Gastrocnemius medialis (tissue), 4 donors: ENCODE results near the gene GINS2. TPM values are rescaled to one million over a fixed set of nuclear protein-coding genes. Genes with fewer than 3 reads are reported as not detected.

ENCODE experiments used
- ATAC-seq, 2 donors: fragments of 150-250 bp; one replicate each; pipeline ENCODE4 v1.9.1; 2016
- DNase-seq, 2 donors: peaks; one replicate each; pipeline ENCODE4 v3.0.0-alpha.2; 2019
- H3K27ac ChIP-seq, 4 donors: fragments of 200-600 bp; sonication (generic); 1 replicate in 1 of 4; 2 replicates in 3 of 4; pipeline ENCODE4 v1.5.1; 2016 to 2018; ENCODE audit warnings: mild to moderate bottlenecking in 2 of 4, moderate library complexity in 1 of 4
- H3K27me3 ChIP-seq, 3 donors: fragments of 200-600 bp; sonication (generic) in 2 of 3; 1 replicate in 1 of 3; 2 replicates in 2 of 3; pipeline versions ENCODE4 v1.5.1 to v1.6.0; 2016 to 2019; ENCODE audit warnings: mild to moderate bottlenecking in 1 of 3, moderate library complexity in 1 of 3
- H3K36me3 ChIP-seq, 2 donors: fragments of 200-600 bp; sonication (generic) in 1 of 2; one replicate each; pipeline ENCODE4 v1.5.1; 2017 to 2018
- H3K4me1 ChIP-seq, 2 donors: fragments of 200-600 bp; sonication (generic) in 1 of 2; one replicate each; pipeline ENCODE4 v1.5.1; 2016 to 2017; ENCODE audit warnings: mild to moderate bottlenecking in 2 of 2
- H3K4me3 ChIP-seq, 4 donors: fragments of 200-600 bp; sonication (generic) in 3 of 4; 1 replicate in 1 of 4; 2 replicates in 3 of 4; pipeline ENCODE4 v1.5.1; 2016 to 2019; ENCODE audit warnings: mild to moderate bottlenecking in 2 of 4
- H3K9me3 ChIP-seq, 3 donors: fragments of 200-600 bp; sonication (generic) in 2 of 3; 1 replicate in 1 of 3; 2 replicates in 2 of 3; pipeline ENCODE4 v1.5.1; 2016 to 2019
- CTCF ChIP-seq, 5 experiments: fragments of 450-650 bp in 3 of 5; fragments of 200-600 bp in 2 of 5; sonication (generic) in 2 of 5; IDR thresholded peaks in 4 of 5; conservative IDR thresholded peaks in 1 of 5; 1 replicate in 4 of 5; 2 replicates in 1 of 5; pipeline ENCODE4 v1.5.1; 2016 to 2019; ENCODE audit warnings: antibody characterized with exemption in 5 of 5, mild to moderate bottlenecking in 3 of 5, moderate library complexity in 3 of 5
- POLR2A ChIP-seq, 2 donors: fragments of 450-650 bp; IDR thresholded peaks; one replicate each; pipeline ENCODE4 v1.6.1; 2017; ENCODE audit warnings: antibody characterized with exemption in 2 of 2, mild to moderate bottlenecking in 2 of 2, moderate library complexity in 2 of 2
- in situ Hi-C, 4 donors: fragments of 200-750 bp; cut with MboI; loops; one replicate each; pipeline versions ENCODE4 v1.15.0 to v1.8.0; 2017; ENCODE audit warnings: low sequenced_read_pairs in 4 of 4
- intact Hi-C: fragments of 100-400 bp; cut with DNase I; formaldehyde crosslinking; loops from one replicate; pipeline ENCODE4 v1.15.1; 2023; ENCODE audit warnings: low total_unique reads
- total RNA-seq, 4 donors: library from RNA; depleted of rRNA; stranded (reverse); fragments of >200 nt; gene quantifications; one replicate each; pipeline versions ENCODE4 v1.1.0 to v1.2.3, GENCODE V29; 2016

The GINS2 gene
- total RNA-seq, 4 donors from 2014 or later, result 0.33 to 1.6 (median 1.6) TPM; not detected in 1

DNA sequence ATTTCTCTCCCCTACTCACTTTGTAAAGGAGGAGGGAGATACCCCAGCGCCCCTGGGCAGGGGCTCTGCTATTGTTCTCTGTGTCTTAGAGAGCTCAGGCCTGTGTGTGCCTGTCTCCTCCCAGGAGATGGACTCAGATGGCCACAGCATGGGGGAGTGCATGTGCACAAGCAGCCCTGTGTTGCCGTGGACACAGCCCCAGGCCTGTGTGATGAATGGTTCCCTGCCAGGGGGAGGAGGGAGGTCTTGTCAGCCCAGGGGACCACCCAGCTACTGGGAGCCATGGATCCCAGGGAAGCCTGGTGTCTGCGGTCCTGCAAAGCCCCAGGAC is 26.3 kb downstream of the GINS2 start:
- Histone ChIP-seq H3K27me3 (no peaks in the 10 kb centered on the region), H3K36me3 (peaks cover 0 to 77% of the 10 kb centered on the region in 2 donors), H3K4me1 (peaks cover 17 to 21% of the 10 kb centered on the region in 2 donors), H3K4me3 (no peak overlapping the region), H3K9me3 (no peaks in the 10 kb centered on the region), H3K27ac (no peak overlapping the region)
- no peak for ATAC-seq
- in situ Hi-C loops, result loop anchor here in 1 of 4 donors (10.0 kb wide), 1 partner anchor 52 kb away; no protein-coding TSS in a partner anchor
- TF ChIP-seq CTCF (IDR thresholded peaks at IDR 0.05 in 4 of 5, conservative IDR thresholded peaks at IDR 0.05 in 1 of 5) (no peak), POLR2A (IDR thresholded peaks at IDR 0.05) (no peak)
- DNase-seq, result no peak
- intact Hi-C loops, result no loop called here

GRCh38 chr16:85661740-85662481 is 26.8 kb downstream of the GINS2 start:
- ATAC-seq, result no peak
- Histone ChIP-seq H3K27ac (no peak overlapping the region), H3K9me3 (no peaks in the 10 kb centered on the region), H3K4me1 (peaks cover 21 to 22% of the 10 kb centered on the region in 2 donors), H3K27me3 (no peaks in the 10 kb centered on the region), H3K4me3 (no peak overlapping the region), H3K36me3 (peaks cover 0 to 77% of the 10 kb centered on the region in 2 donors)
- intact Hi-C loops, result no loop called here
- no peak for DNase-seq
- in situ Hi-C loops, result loop anchor here in 1 of 4 donors (10.0 kb wide), 1 partner anchor 53 kb away; no protein-coding TSS in a partner anchor
- no peak for TF ChIP-seq POLR2A (IDR thresholded peaks at IDR 0.05)
- no peak for TF ChIP-seq CTCF (IDR thresholded peaks at IDR 0.05 in 4 of 5, conservative IDR thresholded peaks at IDR 0.05 in 1 of 5)

DNA sequence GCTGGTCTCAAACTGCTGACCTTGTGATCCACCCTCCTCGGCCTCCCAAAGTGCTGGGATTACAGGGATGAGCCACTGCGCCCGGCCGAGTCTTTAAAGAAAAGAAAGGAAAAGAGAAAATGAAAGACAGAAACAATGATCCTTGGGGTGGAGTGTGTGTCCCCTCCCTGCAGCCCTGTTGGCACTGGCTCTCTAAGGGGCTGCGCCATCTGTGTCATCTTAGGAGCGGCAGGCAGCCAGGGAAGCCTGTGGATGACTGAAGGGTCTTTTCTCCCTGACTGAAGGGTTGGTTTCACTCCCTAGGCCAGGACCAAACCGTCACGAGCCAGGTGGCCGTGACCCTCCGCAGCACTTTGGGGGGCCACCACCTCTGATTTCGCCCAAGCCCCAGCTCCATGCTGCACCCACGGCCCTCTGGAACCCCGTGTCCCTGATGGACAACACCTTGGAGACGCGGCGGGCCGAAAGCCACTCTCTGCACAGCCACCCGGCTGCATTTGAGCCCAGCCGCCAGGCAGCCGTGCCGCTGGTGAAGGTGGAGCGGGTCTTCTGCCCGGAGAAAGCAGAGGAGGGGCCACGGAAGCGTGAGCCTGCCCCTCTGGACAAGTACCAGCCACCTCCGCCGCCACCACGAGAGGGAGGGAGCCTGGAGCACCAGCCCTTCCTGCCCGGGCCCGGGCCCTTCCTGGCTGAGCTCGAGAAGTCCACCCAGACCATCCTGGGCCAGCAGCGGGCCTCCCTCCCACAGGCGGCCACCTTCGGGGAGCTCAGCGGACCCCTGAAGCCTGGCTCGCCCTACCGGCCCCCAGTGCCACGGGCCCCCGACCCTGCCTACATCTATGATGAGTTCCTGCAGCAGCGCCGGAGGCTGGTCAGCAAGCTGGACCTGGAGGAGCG is 27.7 kb downstream of the GINS2 start:
- H3K36me3 ChIP-seq, result peaks cover 0 to 75% of the 10 kb centered on the region in 2 donors
- no peaks in the 10 kb centered on the region for H3K9me3 ChIP-seq
- DNase-seq (no peak), ATAC-seq (no peak)
- no peak overlapping the region for H3K27ac ChIP-seq
- intact Hi-C loops (no loop called here), in situ Hi-C loops (loop anchor here in 1 of 4 donors (10.0 kb wide), 1 partner anchor 54 kb away; no protein-coding TSS in a partner anchor)
- H3K27me3 ChIP-seq, result no peaks in the 10 kb centered on the region
- TF ChIP-seq POLR2A (IDR thresholded peaks at IDR 0.05) (no peak), CTCF (IDR thresholded peaks at IDR 0.05 in 4 of 5, conservative IDR thresholded peaks at IDR 0.05 in 1 of 5) (no peak)
- no peak overlapping the region for H3K4me3 ChIP-seq
- peaks cover 21 to 23% of the 10 kb centered on the region in 2 donors for H3K4me1 ChIP-seq

GRCh38 chr16:85659805-85660511 is 28.8 kb downstream of the GINS2 start:
- intact Hi-C loops, result loop anchor here (1.0 to 2.0 kb wide), 2 partner anchors 59 to 99 kb away; no protein-coding TSS in a partner anchor
- in situ Hi-C loops, result loop anchor here in 1 of 4 donors (10.0 kb wide), 1 partner anchor 55 kb away; no protein-coding TSS in a partner anchor
- Histone ChIP-seq H3K4me1 (peaks cover 21 to 23% of the 10 kb centered on the region in 2 donors), H3K27me3 (no peaks in the 10 kb centered on the region), H3K9me3 (no peaks in the 10 kb centered on the region), H3K4me3 (no peak overlapping the region), H3K36me3 (peaks cover 0 to 73% of the 10 kb centered on the region in 2 donors), H3K27ac (peak overlapping the region; percentile 56 to 65 (median 60))
- ATAC-seq, result peak; percentile 82 to 86
- peak; percentile 69 to 88 for DNase-seq
- TF ChIP-seq CTCF (IDR thresholded peaks at IDR 0.05 in 4 of 5, conservative IDR thresholded peaks at IDR 0.05 in 1 of 5) (peak; percentile 88 to 94 (median 91)), POLR2A (IDR thresholded peaks at IDR 0.05) (no peak)
